Left cardiac atrium (tissue), 4 donors: ENCODE measurements around the gene TCOF1. TPM values are rescaled to one million over a fixed set of nuclear protein-coding genes. Genes with fewer than 3 reads are reported as not detected.

Experiments
- ATAC-seq, 2 donors: fragments of 200-7000 bp; cut with Tn5 transposase; one replicate each; pipeline ENCODE4 v1.9.1; 2020; ENCODE audit warnings: mild to moderate bottlenecking in 2 of 2, moderate library complexity in 2 of 2
- DNase-seq: peaks from one replicate; pipeline ENCODE4 v3.0.0-alpha.2; 2020
- intact Hi-C, 2 donors: fragments of 100-400 bp; cut with DNase I; formaldehyde crosslinking; loops; one replicate each; pipeline versions ENCODE4 v1.14.1 to v1.15.1; 2022 to 2023
- total RNA-seq, 2 donors: library from RNA; stranded (reverse); fragmentation: NEBNext Ultra II Directional; extraction: Animal tissue kit (Norgen Biotek cat#: 25700); gene quantifications; one replicate each; pipeline ENCODE4 v1.2.1, GENCODE V29; 2021
- donor health status: DM: no; HTN: yes; CAD: no.
- donor health status: DM: no; HTN: yes; CAD: no; lungs with severe emphysema.
- donor health status: DM: yes; HTN: yes; CAD: no.
- donor health status: Dilated cardiomyopathy.

TCOF1 gene
- total RNA-seq, 2 donors from 2014 or later: 17.4 to 18.5 TPM

GRCh38 chr5:150400316-150401075 is 43.0 kb downstream of the TCOF1 start:
- DNase-seq (no peak), ATAC-seq (no peak)
- intact Hi-C loops: no loop called here

- intact Hi-C loops: no loop called here
- no peak for ATAC-seq
Measured at GRCh38 chr5:150401076-150401375, 43.5 kb downstream of the TCOF1 start.

GRCh38 chr5:150401376-150402228 is 44.1 kb downstream of the TCOF1 start:
- intact Hi-C loops: no loop called here
- DNase-seq (no peak), ATAC-seq (no peak)

More at GRCh38 chr5:150401076-150401375, 43.5 kb downstream of the TCOF1 start:
- no peak for DNase-seq

- ATAC-seq: no peak
- DNase-seq: no peak
- intact Hi-C loops: no loop called here
Measured at GRCh38 chr5:150402229-150402773, 44.8 kb downstream of the TCOF1 start.

- intact Hi-C loops: no loop called here
- no peak for ATAC-seq
- no peak for DNase-seq
Measured at GRCh38 chr5:150402901-150403342, 45.4 kb downstream of the TCOF1 start.

GRCh38 chr5:150404121-150404520 is 46.6 kb downstream of the TCOF1 start:
- no peak for ATAC-seq
- no peak for DNase-seq
- intact Hi-C loops: no loop called here

- intact Hi-C loops: no loop called here
- DNase-seq: no peak
- ATAC-seq: no peak
Measured at GRCh38 chr5:150404535-150404934, 47.0 kb downstream of the TCOF1 start.

GRCh38 chr5:150404941-150405816 is 47.7 kb downstream of the TCOF1 start:
- intact Hi-C loops: no loop called here
- DNase-seq (no peak), ATAC-seq (no peak)

GRCh38 chr5:150406103-150406722 is 48.7 kb downstream of the TCOF1 start:
- DNase-seq: no peak
- no peak for ATAC-seq
- intact Hi-C loops: no loop called here

GRCh38 chr5:150406723-150407095 is 49.2 kb downstream of the TCOF1 start:
- DNase-seq (no peak), ATAC-seq (no peak)
- intact Hi-C loops: no loop called here

GRCh38 chr5:150407096-150407720 is 49.7 kb downstream of the TCOF1 start:
- ATAC-seq (no peak), DNase-seq (no peak)
- intact Hi-C loops: no loop called here

GRCh38 chr5:150408231-150408943 is 50.9 kb downstream of the TCOF1 start:
- ATAC-seq: no peak
- DNase-seq: no peak
- intact Hi-C loops: no loop called here

GRCh38 chr5:150409638-150410523 is 52.4 kb downstream of the TCOF1 start:
- ATAC-seq (peak; percentile 86 to 90), DNase-seq (peak; percentile 79)
- intact Hi-C loops: no loop called here

GRCh38 chr5:150410524-150411244 is 53.2 kb downstream of the TCOF1 start:
- intact Hi-C loops: no loop called here
- DNase-seq (peak; percentile 74), ATAC-seq (peak; percentile 76 to 80)

GRCh38 chr5:150411245-150411979 is 53.9 kb downstream of the TCOF1 start:
- intact Hi-C loops: no loop called here
- peak; percentile 74 for DNase-seq
- ATAC-seq: peak in 1 of 2 donors; percentile 15
